ENCODE data around the gene DNAH14.
"Not testable (repeated sequence)": the region's sequence is repeated elsewhere in the genome, so short reads cannot be mapped to it uniquely, and the experiment has no call there.

The DNAH14 gene

GRCh38 chr1:225332686-225333085 lies 403.2 kb downstream of the DNAH14 start:
- H3K9ac ChIP-seq (ENCODE audit: low read depth, low read length): no peak overlapping the region
- no peaks in the 10 kb centered on the region for H3K36me3 ChIP-seq (ENCODE audit: insufficient read depth, low read length)
- no peak overlapping the region for H3K4me2 ChIP-seq (ENCODE audit: low read length)
- no peaks in the 10 kb centered on the region for H3K4me1 ChIP-seq (ENCODE audit: control insufficient read depth, insufficient read depth, low read length)
- no peak overlapping the region for H3K4me3 ChIP-seq (ENCODE audit: low read length)
- H3K27me3 ChIP-seq (ENCODE audit: control insufficient read depth, insufficient read depth, low read length): no peaks in the 10 kb centered on the region
- no peaks in the 10 kb centered on the region for H3K9me3 ChIP-seq (replicated peaks; ENCODE audit: low read length)

GRCh38 chr1:225335098-225335778 lies 405.8 kb downstream of the DNAH14 start:
- not testable (repeated sequence) for H3K27me3 ChIP-seq (ENCODE audit: control insufficient read depth, insufficient read depth, low read length); H3K36me3 ChIP-seq (ENCODE audit: insufficient read depth, low read length); H3K4me2 ChIP-seq (ENCODE audit: low read length); H3K9ac ChIP-seq (ENCODE audit: low read depth, low read length); H3K4me1 ChIP-seq (ENCODE audit: control insufficient read depth, insufficient read depth, low read length); H3K9me3 ChIP-seq (replicated peaks; ENCODE audit: low read length); H3K4me3 ChIP-seq (ENCODE audit: low read length)

GRCh38 chr1:225338545-225338944 lies 409.1 kb downstream of the DNAH14 start:
- H3K4me1 ChIP-seq (ENCODE audit: control insufficient read depth, insufficient read depth, low read length): no peaks in the 10 kb centered on the region
- no peak overlapping the region for H3K4me2 ChIP-seq (ENCODE audit: low read length)
- no peaks in the 10 kb centered on the region for H3K36me3 ChIP-seq (ENCODE audit: insufficient read depth, low read length)
- H3K9ac ChIP-seq (ENCODE audit: low read depth, low read length): no peak overlapping the region
- H3K4me3 ChIP-seq (ENCODE audit: low read length): no peak overlapping the region
- no peaks in the 10 kb centered on the region for H3K9me3 ChIP-seq (replicated peaks; ENCODE audit: low read length)
- H3K27me3 ChIP-seq (ENCODE audit: control insufficient read depth, insufficient read depth, low read length): no peaks in the 10 kb centered on the region

- Histone ChIP-seq H3K9ac (ENCODE audit: low read depth, low read length) (no peak overlapping the region), H3K4me3 (ENCODE audit: low read length) (no peak overlapping the region), H3K4me1 (ENCODE audit: control insufficient read depth, insufficient read depth, low read length) (no peaks in the 10 kb centered on the region), H3K9me3 (replicated peaks; ENCODE audit: low read length) (no peaks in the 10 kb centered on the region), H3K27me3 (ENCODE audit: control insufficient read depth, insufficient read depth, low read length) (no peaks in the 10 kb centered on the region), H3K4me2 (ENCODE audit: low read length) (no peak overlapping the region), H3K36me3 (ENCODE audit: insufficient read depth, low read length) (no peaks in the 10 kb centered on the region)
Observed at GRCh38 chr1:225341642-225342041, 412.2 kb downstream of the DNAH14 start.

- H3K9ac ChIP-seq (ENCODE audit: low read depth, low read length): no peak overlapping the region
- no peaks in the 10 kb centered on the region for H3K36me3 ChIP-seq (ENCODE audit: insufficient read depth, low read length)
- no peak overlapping the region for H3K4me3 ChIP-seq (ENCODE audit: low read length)
- no peaks in the 10 kb centered on the region for H3K27me3 ChIP-seq (ENCODE audit: control insufficient read depth, insufficient read depth, low read length)
- no peak overlapping the region for H3K4me2 ChIP-seq (ENCODE audit: low read length)
- no peaks in the 10 kb centered on the region for H3K9me3 ChIP-seq (replicated peaks; ENCODE audit: low read length)
- H3K4me1 ChIP-seq (ENCODE audit: control insufficient read depth, insufficient read depth, low read length): no peaks in the 10 kb centered on the region
Observed at GRCh38 chr1:225342695-225343094, 413.2 kb downstream of the DNAH14 start.

- H3K27me3 ChIP-seq (ENCODE audit: control insufficient read depth, insufficient read depth, low read length): no peaks in the 10 kb centered on the region
- H3K4me3 ChIP-seq (ENCODE audit: low read length): no peak overlapping the region
- no peak overlapping the region for H3K4me2 ChIP-seq (ENCODE audit: low read length)
- H3K9me3 ChIP-seq (replicated peaks; ENCODE audit: low read length): no peaks in the 10 kb centered on the region
- H3K36me3 ChIP-seq (ENCODE audit: insufficient read depth, low read length): no peaks in the 10 kb centered on the region
- no peaks in the 10 kb centered on the region for H3K4me1 ChIP-seq (ENCODE audit: control insufficient read depth, insufficient read depth, low read length)
- no peak overlapping the region for H3K9ac ChIP-seq (ENCODE audit: low read depth, low read length)
Observed at GRCh38 chr1:225343618-225344017, 414.1 kb downstream of the DNAH14 start.

- no peaks in the 10 kb centered on the region for H3K4me1 ChIP-seq (ENCODE audit: control insufficient read depth, insufficient read depth, low read length)
- no peaks in the 10 kb centered on the region for H3K36me3 ChIP-seq (ENCODE audit: insufficient read depth, low read length)
- no peak overlapping the region for H3K4me3 ChIP-seq (ENCODE audit: low read length)
Observed at GRCh38 chr1:225347123-225347683, 417.7 kb downstream of the DNAH14 start.

GRCh38 chr1:225348400-225348799 lies 418.9 kb downstream of the DNAH14 start:
- Histone ChIP-seq H3K4me2 (ENCODE audit: low read length) (no peak overlapping the region), H3K9me3 (replicated peaks; ENCODE audit: low read length) (no peaks in the 10 kb centered on the region), H3K27me3 (ENCODE audit: control insufficient read depth, insufficient read depth, low read length) (peaks cover 3% of the 10 kb centered on the region), H3K36me3 (ENCODE audit: insufficient read depth, low read length) (no peaks in the 10 kb centered on the region), H3K9ac (ENCODE audit: low read depth, low read length) (no peak overlapping the region), H3K4me3 (ENCODE audit: low read length) (no peak overlapping the region), H3K4me1 (ENCODE audit: control insufficient read depth, insufficient read depth, low read length) (no peaks in the 10 kb centered on the region)

More at GRCh38 chr1:225347123-225347683, 417.7 kb downstream of the DNAH14 start:
- H3K4me2 ChIP-seq (ENCODE audit: low read length): no peak overlapping the region
- no peaks in the 10 kb centered on the region for H3K9me3 ChIP-seq (replicated peaks; ENCODE audit: low read length)
- no peak overlapping the region for H3K9ac ChIP-seq (ENCODE audit: low read depth, low read length)
- H3K27me3 ChIP-seq (ENCODE audit: control insufficient read depth, insufficient read depth, low read length): peaks cover 3% of the 10 kb centered on the region

GRCh38 chr1:225349826-225350225 lies 420.4 kb downstream of the DNAH14 start:
- no peak overlapping the region for H3K4me2 ChIP-seq (ENCODE audit: low read length)
- peaks cover 3% of the 10 kb centered on the region for H3K27me3 ChIP-seq (ENCODE audit: control insufficient read depth, insufficient read depth, low read length)
- H3K9me3 ChIP-seq (replicated peaks; ENCODE audit: low read length): no peaks in the 10 kb centered on the region
- no peak overlapping the region for H3K9ac ChIP-seq (ENCODE audit: low read depth, low read length)
- H3K4me3 ChIP-seq (ENCODE audit: low read length): no peak overlapping the region
- no peaks in the 10 kb centered on the region for H3K4me1 ChIP-seq (ENCODE audit: control insufficient read depth, insufficient read depth, low read length)
- no peaks in the 10 kb centered on the region for H3K36me3 ChIP-seq (ENCODE audit: insufficient read depth, low read length)

GRCh38 chr1:225350872-225351271 lies 421.4 kb downstream of the DNAH14 start:
- Histone ChIP-seq H3K9me3 (replicated peaks; ENCODE audit: low read length) (no peaks in the 10 kb centered on the region), H3K4me2 (ENCODE audit: low read length) (no peak overlapping the region), H3K9ac (ENCODE audit: low read depth, low read length) (no peak overlapping the region), H3K36me3 (ENCODE audit: insufficient read depth, low read length) (no peaks in the 10 kb centered on the region), H3K4me1 (ENCODE audit: control insufficient read depth, insufficient read depth, low read length) (no peaks in the 10 kb centered on the region), H3K4me3 (ENCODE audit: low read length) (no peak overlapping the region), H3K27me3 (ENCODE audit: control insufficient read depth, insufficient read depth, low read length) (peaks cover 3% of the 10 kb centered on the region)

- H3K9ac ChIP-seq (ENCODE audit: low read depth, low read length): no peak overlapping the region
- no peak overlapping the region for H3K4me2 ChIP-seq (ENCODE audit: low read length)
- no peak overlapping the region for H3K4me3 ChIP-seq (ENCODE audit: low read length)
- peaks cover 3% of the 10 kb centered on the region for H3K27me3 ChIP-seq (ENCODE audit: control insufficient read depth, insufficient read depth, low read length)
- no peaks in the 10 kb centered on the region for H3K9me3 ChIP-seq (replicated peaks; ENCODE audit: low read length)
- no peaks in the 10 kb centered on the region for H3K4me1 ChIP-seq (ENCODE audit: control insufficient read depth, insufficient read depth, low read length)
- no peaks in the 10 kb centered on the region for H3K36me3 ChIP-seq (ENCODE audit: insufficient read depth, low read length)
Observed at GRCh38 chr1:225354906-225355305, 425.4 kb downstream of the DNAH14 start.

GRCh38 chr1:225355863-225356262 lies 426.4 kb downstream of the DNAH14 start:
- H3K9me3 ChIP-seq (replicated peaks; ENCODE audit: low read length): no peaks in the 10 kb centered on the region
- no peaks in the 10 kb centered on the region for H3K4me1 ChIP-seq (ENCODE audit: control insufficient read depth, insufficient read depth, low read length)
- H3K27me3 ChIP-seq (ENCODE audit: control insufficient read depth, insufficient read depth, low read length): no peaks in the 10 kb centered on the region
- no peak overlapping the region for H3K4me3 ChIP-seq (ENCODE audit: low read length)
- H3K36me3 ChIP-seq (ENCODE audit: insufficient read depth, low read length): no peaks in the 10 kb centered on the region
- H3K4me2 ChIP-seq (ENCODE audit: low read length): no peak overlapping the region
- H3K9ac ChIP-seq (ENCODE audit: low read depth, low read length): no peak overlapping the region
